Measurements from ENCODE around the gene RBFOX1. TPM values are rescaled to one million over a fixed set of nuclear protein-coding genes. Genes with fewer than 3 reads are reported as not detected.

The RBFOX1 gene
- total and polyA plus RNA-seq, 2 donors (not counting 1 experiment from before 2014, with no cell fraction given) = not detected

DNA sequence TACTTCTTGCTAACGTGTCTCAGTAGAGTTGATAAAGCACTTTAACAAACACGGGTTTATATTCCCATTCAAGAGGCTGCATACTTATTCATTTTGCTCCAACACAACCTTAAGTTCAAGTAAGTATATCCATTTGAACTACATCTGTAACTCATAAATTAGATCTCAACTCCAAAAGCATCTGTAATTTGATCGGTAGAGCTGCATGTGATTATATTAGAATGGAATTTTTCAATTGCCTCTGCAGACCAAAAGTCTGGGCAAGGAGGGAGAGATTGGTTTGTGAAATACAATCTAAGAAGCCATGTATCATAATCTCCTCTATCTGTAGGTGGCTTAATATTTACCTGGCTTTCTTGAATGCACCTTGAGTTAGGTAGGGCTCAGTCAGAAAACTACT, 371.0 kb downstream of the RBFOX1 start:
- Mint-ChIP-seq H3K4me1 (no peaks in the 10 kb centered on the region), H3K27me3 (no peaks in the 10 kb centered on the region), H3K9me3 (ENCODE audit: insufficient read depth) (no peaks in the 10 kb centered on the region), H3K27ac (no peak overlapping the region), H3K4me3 (no peak overlapping the region)
- Histone ChIP-seq H4K20me1 (ENCODE audit: control insufficient read depth, insufficient read depth, low read length, poor library complexity, severe bottlenecking) (no peaks in the 10 kb centered on the region), H3K4me3 (ENCODE audit: control extremely low read depth in 1 of 5, extremely low read depth in 1 of 5, insufficient read depth in 1 of 5, low read depth in 2 of 5, low read length in 4 of 5) (no peak overlapping the region), H3K9me3 (ENCODE audit: control extremely low read depth in 1 of 3, control insufficient read depth in 2 of 3, insufficient read depth in 1 of 3, low read length in 2 of 3) (peaks cover 0 to under 1% (median 0%) of the 10 kb centered on the region in 3 donors), H3K27ac (ENCODE audit: low read length in 2 of 2) (no peak overlapping the region), H3K27me3 (replicated peaks in 1 of 4; ENCODE audit: control extremely low read depth in 1 of 4, control insufficient read depth in 3 of 4, insufficient read depth in 4 of 4, low read length in 3 of 4) (no peaks in the 10 kb centered on the region), H2AFZ (ENCODE audit: insufficient read depth, low read depth, low read length, poor library complexity, severe bottlenecking) (no peak overlapping the region), H3K9ac (ENCODE audit: low read length) (no peak overlapping the region), H3K36me3 (replicated peaks in 1 of 2; ENCODE audit: control extremely low read depth in 1 of 2, control insufficient read depth in 1 of 2, extremely low read depth in 1 of 2, insufficient read depth in 2 of 2, low read length in 1 of 2) (no peaks in the 10 kb centered on the region), H3K4me2 (replicated peaks; ENCODE audit: low read depth, low read length, poor library complexity, severe bottlenecking) (no peak overlapping the region), H3K4me1 (ENCODE audit: control insufficient read depth in 2 of 2, insufficient read depth in 2 of 2, low read length in 2 of 2) (no peaks in the 10 kb centered on the region), H3K79me2 (ENCODE audit: control insufficient read depth, insufficient read depth, low read length) (no peaks in the 10 kb centered on the region)
- intact Hi-C loops (cut with micrococcal nuclease) = no loop called here
- ChIA-PET CTCF (no interaction called here), POLR2A (no interaction called here)
- no peak for DNase-seq
- TF ChIP-seq, protein P1, sequence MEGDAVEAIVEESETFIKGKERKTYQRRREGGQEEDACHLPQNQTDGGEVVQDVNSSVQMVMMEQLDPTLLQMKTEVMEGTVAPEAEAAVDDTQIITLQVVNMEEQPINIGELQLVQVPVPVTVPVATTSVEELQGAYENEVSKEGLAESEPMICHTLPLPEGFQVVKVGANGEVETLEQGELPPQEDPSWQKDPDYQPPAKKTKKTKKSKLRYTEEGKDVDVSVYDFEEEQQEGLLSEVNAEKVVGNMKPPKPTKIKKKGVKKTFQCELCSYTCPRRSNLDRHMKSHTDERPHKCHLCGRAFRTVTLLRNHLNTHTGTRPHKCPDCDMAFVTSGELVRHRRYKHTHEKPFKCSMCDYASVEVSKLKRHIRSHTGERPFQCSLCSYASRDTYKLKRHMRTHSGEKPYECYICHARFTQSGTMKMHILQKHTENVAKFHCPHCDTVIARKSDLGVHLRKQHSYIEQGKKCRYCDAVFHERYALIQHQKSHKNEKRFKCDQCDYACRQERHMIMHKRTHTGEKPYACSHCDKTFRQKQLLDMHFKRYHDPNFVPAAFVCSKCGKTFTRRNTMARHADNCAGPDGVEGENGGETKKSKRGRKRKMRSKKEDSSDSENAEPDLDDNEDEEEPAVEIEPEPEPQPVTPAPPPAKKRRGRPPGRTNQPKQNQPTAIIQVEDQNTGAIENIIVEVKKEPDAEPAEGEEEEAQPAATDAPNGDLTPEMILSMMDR (IDR thresholded peaks at IDR 0.05) = no peak
- no peak for TF ChIP-seq EZH2 (IDR thresholded peaks at IDR 0.05; ENCODE audit: borderline replicate concordance, insufficient read depth, low read depth, low read length, poor library complexity, severe bottlenecking)
- ATAC-seq (ENCODE audit: low read depth) = no peak
- WGBS (ENCODE audit: insufficient coverage) = 80% methylated on average over 2 of the region's 3 CpGs

DNA sequence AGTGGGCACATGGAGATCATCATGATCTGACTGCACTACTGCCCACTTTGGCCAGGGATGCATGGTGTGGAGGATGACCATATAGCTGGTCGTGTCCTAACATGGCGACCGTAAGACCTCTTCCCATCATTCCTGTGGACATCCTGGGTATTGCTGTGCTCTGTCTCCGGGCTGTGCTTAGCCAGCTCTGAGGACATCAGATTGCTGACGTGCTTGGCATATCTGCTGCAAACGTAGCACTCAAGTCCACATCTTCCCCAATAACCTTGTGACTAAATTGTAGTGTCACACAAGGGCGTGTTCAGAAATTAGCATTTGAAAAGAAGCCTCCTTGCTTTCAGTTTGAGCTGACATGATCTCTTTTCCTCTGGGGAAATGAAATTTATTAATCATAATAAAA, 373.2 kb downstream of the RBFOX1 start:
- H3K79me2 ChIP-seq (ENCODE audit: control insufficient read depth, insufficient read depth, low read length) = no peaks in the 10 kb centered on the region
- ChIA-PET CTCF (no interaction called here), POLR2A (no interaction called here)
- no peak overlapping the region for H3K27ac Mint-ChIP-seq
- no peaks in the 10 kb centered on the region for H3K4me1 Mint-ChIP-seq
- peaks cover 3% of the 10 kb centered on the region for H3K9me3 Mint-ChIP-seq (ENCODE audit: insufficient read depth)
- no peaks in the 10 kb centered on the region for H3K27me3 ChIP-seq (replicated peaks in 1 of 4; ENCODE audit: control extremely low read depth in 1 of 4, control insufficient read depth in 3 of 4, insufficient read depth in 4 of 4, low read length in 3 of 4)
- H4K20me1 ChIP-seq (ENCODE audit: control insufficient read depth, insufficient read depth, low read length, poor library complexity, severe bottlenecking) = no peaks in the 10 kb centered on the region
- no peaks in the 10 kb centered on the region for H3K4me1 ChIP-seq (ENCODE audit: control insufficient read depth in 2 of 2, insufficient read depth in 2 of 2, low read length in 2 of 2)
- no peak overlapping the region for H3K4me2 ChIP-seq (replicated peaks; ENCODE audit: low read depth, low read length, poor library complexity, severe bottlenecking)
- H3K36me3 ChIP-seq (replicated peaks in 1 of 2; ENCODE audit: control extremely low read depth in 1 of 2, control insufficient read depth in 1 of 2, extremely low read depth in 1 of 2, insufficient read depth in 2 of 2, low read length in 1 of 2) = no peaks in the 10 kb centered on the region
- intact Hi-C loops (cut with micrococcal nuclease) = no loop called here
- no peak for ATAC-seq (ENCODE audit: low read depth)
- DNase-seq = no peak
- no peak overlapping the region for H3K4me3 ChIP-seq (ENCODE audit: control extremely low read depth in 1 of 5, extremely low read depth in 1 of 5, insufficient read depth in 1 of 5, low read depth in 2 of 5, low read length in 4 of 5)
- H3K4me3 Mint-ChIP-seq = no peak overlapping the region
- H3K9ac ChIP-seq (ENCODE audit: low read length) = no peak overlapping the region
- WGBS (ENCODE audit: insufficient coverage) = 88% methylated on average over 6 of the region's 7 CpGs
- no peak overlapping the region for H3K27ac ChIP-seq (ENCODE audit: low read length in 2 of 2)
- TF ChIP-seq, protein P1 (IDR thresholded peaks at IDR 0.05) = no peak
- TF ChIP-seq EZH2 (IDR thresholded peaks at IDR 0.05; ENCODE audit: borderline replicate concordance, insufficient read depth, low read depth, low read length, poor library complexity, severe bottlenecking) = no peak
- peaks cover 0 to 7% (median 0%) of the 10 kb centered on the region in 3 donors for H3K9me3 ChIP-seq (ENCODE audit: control extremely low read depth in 1 of 3, control insufficient read depth in 2 of 3, insufficient read depth in 1 of 3, low read length in 2 of 3)
- H2AFZ ChIP-seq (ENCODE audit: insufficient read depth, low read depth, low read length, poor library complexity, severe bottlenecking) = no peak overlapping the region
- H3K27me3 Mint-ChIP-seq = no peaks in the 10 kb centered on the region
